EH (cell line): ENCODE results near the gene RABGGTA.
A peak's percentile ranks its signal among the peaks of the same experiment; 100 is the strongest.
"Not testable (repeated sequence)": the region's sequence is repeated elsewhere in the genome, so short reads cannot be mapped to it uniquely, and the experiment has no call there.

Experiments
- DNase-seq: peaks from one replicate; pipeline ENCODE4 v3.0.0-alpha.2; 2015; ENCODE audit warnings: low read depth

RABGGTA gene

GRCh38 chr14:24260780-24261157 is 10.6 kb downstream of the RABGGTA start:
- DNase-seq: no peak

- DNase-seq: no peak
Observed at GRCh38 chr14:24260026-24260779, 11.2 kb downstream of the RABGGTA start.

GRCh38 chr14:24259282-24260025 is 11.9 kb downstream of the RABGGTA start:
- peak; percentile 73 for DNase-seq

- no peak for DNase-seq
Observed at GRCh38 chr14:24258548-24259265, 12.7 kb downstream of the RABGGTA start.

- no peak for DNase-seq
Observed at GRCh38 chr14:24258119-24258518, 13.3 kb downstream of the RABGGTA start.

- DNase-seq: no peak
Observed at GRCh38 chr14:24256960-24257359, 14.4 kb downstream of the RABGGTA start.

GRCh38 chr14:24255931-24256711 is 15.3 kb downstream of the RABGGTA start:
- no peak for DNase-seq

- DNase-seq: no peak
Observed at GRCh38 chr14:24255438-24255837, 16.0 kb downstream of the RABGGTA start.

GRCh38 chr14:24254630-24255392 is 16.6 kb downstream of the RABGGTA start:
- DNase-seq: no peak

- no peak for DNase-seq
Observed at GRCh38 chr14:24253936-24254335, 17.5 kb downstream of the RABGGTA start.

- no peak for DNase-seq
Observed at GRCh38 chr14:24252289-24253124, 18.9 kb downstream of the RABGGTA start.

- peak; percentile 72 for DNase-seq
Observed at GRCh38 chr14:24251880-24252288, 19.5 kb downstream of the RABGGTA start.

- no peak for DNase-seq
Observed at GRCh38 chr14:24250354-24250753, 21.0 kb downstream of the RABGGTA start.

- no peak for DNase-seq
Observed at GRCh38 chr14:24249230-24250021, 22.0 kb downstream of the RABGGTA start.

GRCh38 chr14:24247422-24247821 is 24.0 kb downstream of the RABGGTA start:
- no peak for DNase-seq

GRCh38 chr14:24246765-24247212 is 24.6 kb downstream of the RABGGTA start:
- DNase-seq: peak; percentile 31

- DNase-seq: not testable (repeated sequence)
Observed at GRCh38 chr14:24245350-24245749, 26.0 kb downstream of the RABGGTA start.

GRCh38 chr14:24243336-24243836 is 28.0 kb downstream of the RABGGTA start:
- DNase-seq: no peak

GRCh38 chr14:24241829-24242443 is 29.5 kb downstream of the RABGGTA start:
- peak; percentile 94 for DNase-seq
